Loucy (cell line): Measurements from ENCODE around the gene TBC1D22A.

Experiments used
- EZH2phosphoT487 ChIP-seq: fragments of 200-600 bp; IDR thresholded peaks from 2 replicates; pipeline ENCODE4 v1.6.1; 2018; ENCODE audit warnings: antibody characterized with exemption, mild to moderate bottlenecking, moderate library complexity, borderline replicate concordance
- TF ChIP-seq, protein P1 (sequence below): fragments of 200-600 bp; sonication (generic); conservative IDR thresholded peaks from 2 replicates; pipeline ENCODE4 v1.5.1; 2014; ENCODE audit warnings: mild to moderate bottlenecking, antibody characterized with exemption, low read length

- TF ChIP-seq, protein P1, sequence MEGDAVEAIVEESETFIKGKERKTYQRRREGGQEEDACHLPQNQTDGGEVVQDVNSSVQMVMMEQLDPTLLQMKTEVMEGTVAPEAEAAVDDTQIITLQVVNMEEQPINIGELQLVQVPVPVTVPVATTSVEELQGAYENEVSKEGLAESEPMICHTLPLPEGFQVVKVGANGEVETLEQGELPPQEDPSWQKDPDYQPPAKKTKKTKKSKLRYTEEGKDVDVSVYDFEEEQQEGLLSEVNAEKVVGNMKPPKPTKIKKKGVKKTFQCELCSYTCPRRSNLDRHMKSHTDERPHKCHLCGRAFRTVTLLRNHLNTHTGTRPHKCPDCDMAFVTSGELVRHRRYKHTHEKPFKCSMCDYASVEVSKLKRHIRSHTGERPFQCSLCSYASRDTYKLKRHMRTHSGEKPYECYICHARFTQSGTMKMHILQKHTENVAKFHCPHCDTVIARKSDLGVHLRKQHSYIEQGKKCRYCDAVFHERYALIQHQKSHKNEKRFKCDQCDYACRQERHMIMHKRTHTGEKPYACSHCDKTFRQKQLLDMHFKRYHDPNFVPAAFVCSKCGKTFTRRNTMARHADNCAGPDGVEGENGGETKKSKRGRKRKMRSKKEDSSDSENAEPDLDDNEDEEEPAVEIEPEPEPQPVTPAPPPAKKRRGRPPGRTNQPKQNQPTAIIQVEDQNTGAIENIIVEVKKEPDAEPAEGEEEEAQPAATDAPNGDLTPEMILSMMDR: no peak
- TF ChIP-seq EZH2phosphoT487: no peak
Observed at GRCh38 chr22:47021371-47022074, 259.1 kb downstream of the TBC1D22A start.
